Lower leg skin (tissue), 3 donors: ENCODE results near the gene SYNGR2.

Experiments
- POLR2A ChIP-seq, 2 donors: fragments of 450-650 bp; IDR thresholded peaks; one replicate each; pipeline ENCODE4 v1.6.1; 2016 to 2017; ENCODE audit warnings: antibody characterized with exemption in 2 of 2, mild to moderate bottlenecking in 1 of 2, moderate library complexity in 1 of 2
- TF ChIP-seq, protein P1 (sequence below), 3 donors: fragments of 450-650 bp; IDR thresholded peaks; one replicate each; pipeline ENCODE4 v1.5.1; 2016; ENCODE audit warnings: antibody characterized with exemption in 3 of 3, mild to moderate bottlenecking in 3 of 3, moderate library complexity in 2 of 3

DNA sequence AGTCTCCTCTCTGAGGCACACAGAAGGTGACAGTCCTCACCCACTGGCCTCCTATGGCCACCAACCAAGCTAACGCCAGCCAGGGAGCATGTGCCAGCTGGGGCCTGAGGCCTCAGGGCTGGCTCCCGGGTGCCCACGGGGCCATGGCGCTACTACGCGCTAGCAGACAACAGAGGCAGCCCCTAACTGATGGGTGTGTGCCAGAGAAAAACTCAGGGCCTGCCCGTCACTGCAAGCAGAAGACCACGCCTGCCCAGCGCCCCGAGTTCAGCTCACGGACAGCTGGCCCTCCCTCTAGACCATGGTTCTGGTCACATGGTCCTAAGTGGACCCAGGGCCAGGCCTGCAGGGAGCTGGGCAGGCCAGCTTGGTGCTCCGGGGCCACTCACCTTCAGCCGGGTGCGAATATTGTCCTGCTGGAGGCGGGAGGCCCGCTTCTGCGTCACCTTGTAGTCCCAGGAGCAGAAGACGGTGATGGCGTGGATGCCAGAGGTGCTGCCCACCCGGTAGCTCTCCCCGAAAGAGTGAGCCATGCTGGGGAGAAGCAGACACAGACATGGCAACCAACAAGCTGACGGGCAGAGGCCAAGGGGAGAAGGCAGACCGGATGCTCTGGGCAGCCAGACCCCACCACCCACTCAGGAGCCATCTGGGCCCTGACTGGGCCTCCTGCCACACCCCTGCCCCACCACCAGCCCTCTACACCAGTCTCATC, 46.0 kb upstream of the SYNGR2 start:
- TF ChIP-seq, protein P1, sequence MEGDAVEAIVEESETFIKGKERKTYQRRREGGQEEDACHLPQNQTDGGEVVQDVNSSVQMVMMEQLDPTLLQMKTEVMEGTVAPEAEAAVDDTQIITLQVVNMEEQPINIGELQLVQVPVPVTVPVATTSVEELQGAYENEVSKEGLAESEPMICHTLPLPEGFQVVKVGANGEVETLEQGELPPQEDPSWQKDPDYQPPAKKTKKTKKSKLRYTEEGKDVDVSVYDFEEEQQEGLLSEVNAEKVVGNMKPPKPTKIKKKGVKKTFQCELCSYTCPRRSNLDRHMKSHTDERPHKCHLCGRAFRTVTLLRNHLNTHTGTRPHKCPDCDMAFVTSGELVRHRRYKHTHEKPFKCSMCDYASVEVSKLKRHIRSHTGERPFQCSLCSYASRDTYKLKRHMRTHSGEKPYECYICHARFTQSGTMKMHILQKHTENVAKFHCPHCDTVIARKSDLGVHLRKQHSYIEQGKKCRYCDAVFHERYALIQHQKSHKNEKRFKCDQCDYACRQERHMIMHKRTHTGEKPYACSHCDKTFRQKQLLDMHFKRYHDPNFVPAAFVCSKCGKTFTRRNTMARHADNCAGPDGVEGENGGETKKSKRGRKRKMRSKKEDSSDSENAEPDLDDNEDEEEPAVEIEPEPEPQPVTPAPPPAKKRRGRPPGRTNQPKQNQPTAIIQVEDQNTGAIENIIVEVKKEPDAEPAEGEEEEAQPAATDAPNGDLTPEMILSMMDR (IDR thresholded peaks at IDR 0.05): no peak
- no peak for TF ChIP-seq POLR2A (IDR thresholded peaks at IDR 0.05)
